HepG2 (cell line): ENCODE measurements around the gene AUTS2. TPM values are rescaled to one million over a fixed set of nuclear protein-coding genes. Genes with fewer than 3 reads are reported as not detected.

Source experiments
- ATAC-seq: fragments of 200-7000 bp; cut with Tn5 transposase; 3 replicates; pipeline ENCODE4 v1.9.1; 2020; ENCODE audit warnings: mild to moderate bottlenecking, moderate library complexity
- BruUV-seq: library from RNA; stranded (reverse); fragments of 400-500 nt; replicated peaks from 2 replicates; lab custom pipeline; 2021; lab: Mats Ljungman, UMichigan
- CTCF ChIA-PET: fragments of 300-600 bp; formaldehyde crosslinking; extraction: SDS; loops from one replicate; lab custom pipeline; 2021; ENCODE audit warnings: low total read pairs, inconsistent platforms, low intra/inter-chr PET ratio; lab: Yijun Ruan, JAX
- POLR2A ChIA-PET: fragments of 350-600 bp; sonication (Branson Sonifier 250); formaldehyde crosslinking; loops from one replicate; lab custom pipeline; 2020; ENCODE audit warnings: antibody characterized with exemption, inconsistent platforms; lab: Yijun Ruan, JAX
- DNase-seq: peaks from one replicate; pipeline ENCODE4 v3.0.0-alpha.2; 2015; ENCODE audit warnings: low spot score
- FAIRE-seq: peaks from 3 replicates; lab custom pipeline; 2011; peaks lifted over from hg19 to GRCh38; lab: Jason Lieb, UNC
- H2AFZ ChIP-seq: one replicate; pipeline ENCODE4 v1.6.1; 2011; ENCODE audit warnings: low read length, inconsistent platforms
- H3K27ac ChIP-seq: fragments of 300-600 bp; 3 replicates; pipeline ENCODE4 v1.8.0; 2011; ENCODE audit warnings: mixed run types, mild to moderate bottlenecking, mixed read lengths, low read length, inconsistent platforms; ENCODE audit not compliant: insufficient read depth; ENCODE audit errors: extremely low read length
- H3K27me3 ChIP-seq, 2 experiments: fragments of 200-600 bp in 1 of 2; 2 replicates in 1 of 2; 3 replicates in 1 of 2; pipeline versions ENCODE4 v1.6.0 to v1.8.0; 2011; ENCODE audit warnings: low read length in 2 of 2, mild to moderate bottlenecking in 2 of 2, moderate library complexity in 2 of 2, inconsistent platforms in 1 of 2; ENCODE audit not compliant: insufficient read depth in 2 of 2, control insufficient read depth in 1 of 2
- H3K36me3 ChIP-seq, 2 experiments: fragments of 200-600 bp in 1 of 2; replicated peaks in 1 of 2; 2 replicates in 1 of 2; 3 replicates in 1 of 2; pipeline versions ENCODE4 v1.5.1 to v1.8.0; 2011; ENCODE audit warnings: low read length in 2 of 2, inconsistent platforms in 1 of 2; ENCODE audit not compliant: insufficient read depth in 2 of 2, control insufficient read depth in 1 of 2
- H3K4me1 ChIP-seq: 2 replicates; pipeline ENCODE4 v1.5.1; 2012; ENCODE audit warnings: low read length, inconsistent platforms; ENCODE audit not compliant: insufficient read depth
- H3K4me2 ChIP-seq: 2 replicates; pipeline ENCODE4 v1.6.0; 2011; ENCODE audit warnings: low read depth, low read length, inconsistent platforms
- H3K4me3 ChIP-seq, 3 experiments: fragments of 200-600 bp in 1 of 3; sonication (generic), shearing (Covaris generic) in 1 of 3; replicated peaks in 1 of 3; 2 replicates each; pipeline ENCODE4 v1.5.1; 2011 to 2016; ENCODE audit warnings: low read length in 3 of 3, inconsistent platforms in 2 of 3, low read depth in 2 of 3, mild to moderate bottlenecking in 2 of 3, control low read depth in 1 of 3, mixed read lengths in 1 of 3; ENCODE audit not compliant: insufficient read depth in 1 of 3
- H3K79me2 ChIP-seq: one replicate; pipeline ENCODE4 v1.6.1; 2011; ENCODE audit warnings: low read length, inconsistent platforms; ENCODE audit not compliant: insufficient read depth
- H3K9ac ChIP-seq: 2 replicates; pipeline ENCODE4 v1.6.0; 2011; ENCODE audit warnings: mild to moderate bottlenecking, low read depth, low read length, inconsistent platforms; ENCODE audit not compliant: insufficient read depth
- H3K9me3 ChIP-seq: 2 replicates; pipeline ENCODE4 v1.5.1; 2012; ENCODE audit warnings: mild to moderate bottlenecking, low read length
- H4K20me1 ChIP-seq: 2 replicates; pipeline ENCODE4 v1.6.0; 2011; ENCODE audit warnings: inconsistent platforms, mild to moderate bottlenecking, low read length, moderate library complexity; ENCODE audit not compliant: insufficient read depth
- GLI4 ChIP-seq: sonication (generic); formaldehyde crosslinking; IDR thresholded peaks from 2 replicates; pipeline ENCODE4 v1.5.1; 2020; ENCODE audit warnings: missing genetic modification reagents, mild to moderate bottlenecking, moderate library complexity, borderline replicate concordance
- IKZF4 ChIP-seq: sonication (generic); formaldehyde crosslinking; IDR thresholded peaks from 2 replicates; pipeline ENCODE4 v1.5.1; 2020; ENCODE audit warnings: borderline replicate concordance, mild to moderate bottlenecking, low read depth, missing genetic modification reagents; ENCODE audit errors: not compliant biosample characterization
- KIAA2018 ChIP-seq: sonication (generic); formaldehyde crosslinking; IDR thresholded peaks from 2 replicates; pipeline ENCODE4 v1.5.0; 2020; ENCODE audit warnings: mild to moderate bottlenecking, missing genetic modification reagents, borderline replicate concordance
- WGBS: methylation state at CpG from one replicate; pipeline ENCODE4 v1.1.6; 2017; ENCODE audit warnings: low lambda C conversion rate; 5-methylcytosine and 5-hydroxymethylcytosine counted together
- in situ Hi-C: cut with HindIII; loops from 2 replicates; pipeline ENCODE4 v1.10.0; 2017; ENCODE audit warnings: low pct_unique_long_range_greater_than_20kb; ENCODE audit not compliant: extremely low pct_ligation_motif_present
- intact Hi-C: fragments of 100-400 bp; cut with micrococcal nuclease; formaldehyde crosslinking; loops from one replicate; pipeline ENCODE4 v1.10.0; 2022; ENCODE audit not compliant: unreplicated experiment
- polyA plus RNA-seq, 8 experiments: library from polyadenylated mRNA; depleted of rRNA in 3 of 8; stranded (reverse) in 7 of 8; unstranded in 1 of 8; fragments of >200 nt; fragmentation: Illumina TruSeq in 4 of 8; extraction: Trizol in 4 of 8; gene quantifications; 2 replicates each; pipeline versions ENCODE4 v1.2.1 to v1.2.3, GENCODE V29; 2011 to 2016; ENCODE audit warnings: low read depth in 4 of 8, missing spikeins in 1 of 8, mixed read lengths in 1 of 8; ENCODE audit not compliant: insufficient read depth in 1 of 8
- total RNA-seq, 5 experiments: library from RNA; depleted of rRNA; stranded (reverse); fragments of >200 nt; fragmentation: Illumina TruSeq; extraction: Trizol; gene quantifications; 2 replicates each; pipeline ENCODE4 v1.2.3, GENCODE V29; 2016; ENCODE audit warnings: low read depth in 1 of 5
- TF ChIP-seq, protein P1 (sequence below): sonication (generic); formaldehyde crosslinking; IDR thresholded peaks from 2 replicates; pipeline ENCODE4 v1.5.1; 2020; ENCODE audit warnings: missing genetic modification reagents, mild to moderate bottlenecking, borderline replicate concordance
- TF ChIP-seq, protein P2 (sequence below), 2 experiments: sonication (generic) in 1 of 2; formaldehyde crosslinking in 1 of 2; IDR thresholded peaks; 2 replicates each; pipeline versions ENCODE4 v1.6.1 to v1.9.0; 2014 to 2022; ENCODE audit warnings: antibody characterized with exemption in 1 of 2, borderline replicate concordance in 1 of 2, inconsistent platforms in 1 of 2, low read depth in 1 of 2, missing genetic modification reagents in 1 of 2

AUTS2 gene
- total and polyA plus RNA-seq, 2 of the 13 experiments (the other 11 are each of a cell fraction or from before 2014, with no cell fraction given): 0.38 TPM; not detected in 1

- in situ Hi-C loops: no loop called here
- H3K27me3 ChIP-seq: no peaks in the 10 kb centered on the region
- intact Hi-C loops: no loop called here
- 29% methylated on average over 3 of the region's 3 CpGs for WGBS
- no peak overlapping the region for H3K4me3 ChIP-seq
- no peaks in the 10 kb centered on the region for H3K9me3 ChIP-seq
- no peaks in the 10 kb centered on the region for H3K36me3 ChIP-seq
- H3K4me2 ChIP-seq: no peak overlapping the region
- ChIA-PET POLR2A (no interaction called here), CTCF (no interaction called here)
- no peak overlapping the region for H3K27ac ChIP-seq
- H3K4me1 ChIP-seq: no peaks in the 10 kb centered on the region
- ATAC-seq (no peak), FAIRE-seq (no peak), DNase-seq (no peak)
- no TSS peak for BruUV-seq
- no peaks in the 10 kb centered on the region for H3K79me2 ChIP-seq
- no peaks in the 10 kb centered on the region for H4K20me1 ChIP-seq
- no peak overlapping the region for H2AFZ ChIP-seq
- H3K9ac ChIP-seq: no peak overlapping the region
- TF ChIP-seq, protein P1, sequence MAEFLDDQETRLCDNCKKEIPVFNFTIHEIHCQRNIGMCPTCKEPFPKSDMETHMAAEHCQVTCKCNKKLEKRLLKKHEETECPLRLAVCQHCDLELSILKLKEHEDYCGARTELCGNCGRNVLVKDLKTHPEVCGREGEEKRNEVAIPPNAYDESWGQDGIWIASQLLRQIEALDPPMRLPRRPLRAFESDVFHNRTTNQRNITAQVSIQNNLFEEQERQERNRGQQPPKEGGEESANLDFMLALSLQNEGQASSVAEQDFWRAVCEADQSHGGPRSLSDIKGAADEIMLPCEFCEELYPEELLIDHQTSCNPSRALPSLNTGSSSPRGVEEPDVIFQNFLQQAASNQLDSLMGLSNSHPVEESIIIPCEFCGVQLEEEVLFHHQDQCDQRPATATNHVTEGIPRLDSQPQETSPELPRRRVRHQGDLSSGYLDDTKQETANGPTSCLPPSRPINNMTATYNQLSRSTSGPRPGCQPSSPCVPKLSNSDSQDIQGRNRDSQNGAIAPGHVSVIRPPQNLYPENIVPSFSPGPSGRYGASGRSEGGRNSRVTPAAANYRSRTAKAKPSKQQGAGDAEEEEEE (CRISPR knock-in tag): no peak
- no peak for TF ChIP-seq GLI4 (CRISPR knock-in tag)
- TF ChIP-seq IKZF4 (CRISPR knock-in tag): no peak
- TF ChIP-seq KIAA2018 (CRISPR knock-in tag): no peak
- TF ChIP-seq, protein P2, sequence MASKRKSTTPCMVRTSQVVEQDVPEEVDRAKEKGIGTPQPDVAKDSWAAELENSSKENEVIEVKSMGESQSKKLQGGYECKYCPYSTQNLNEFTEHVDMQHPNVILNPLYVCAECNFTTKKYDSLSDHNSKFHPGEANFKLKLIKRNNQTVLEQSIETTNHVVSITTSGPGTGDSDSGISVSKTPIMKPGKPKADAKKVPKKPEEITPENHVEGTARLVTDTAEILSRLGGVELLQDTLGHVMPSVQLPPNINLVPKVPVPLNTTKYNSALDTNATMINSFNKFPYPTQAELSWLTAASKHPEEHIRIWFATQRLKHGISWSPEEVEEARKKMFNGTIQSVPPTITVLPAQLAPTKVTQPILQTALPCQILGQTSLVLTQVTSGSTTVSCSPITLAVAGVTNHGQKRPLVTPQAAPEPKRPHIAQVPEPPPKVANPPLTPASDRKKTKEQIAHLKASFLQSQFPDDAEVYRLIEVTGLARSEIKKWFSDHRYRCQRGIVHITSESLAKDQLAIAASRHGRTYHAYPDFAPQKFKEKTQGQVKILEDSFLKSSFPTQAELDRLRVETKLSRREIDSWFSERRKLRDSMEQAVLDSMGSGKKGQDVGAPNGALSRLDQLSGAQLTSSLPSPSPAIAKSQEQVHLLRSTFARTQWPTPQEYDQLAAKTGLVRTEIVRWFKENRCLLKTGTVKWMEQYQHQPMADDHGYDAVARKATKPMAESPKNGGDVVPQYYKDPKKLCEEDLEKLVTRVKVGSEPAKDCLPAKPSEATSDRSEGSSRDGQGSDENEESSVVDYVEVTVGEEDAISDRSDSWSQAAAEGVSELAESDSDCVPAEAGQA (IDR thresholded peaks at IDR 0.05; ENCODE audit: low read depth): no peak
- TF ChIP-seq, protein P2 (CRISPR knock-in tag; IDR thresholded peaks at IDR 0.05; ENCODE audit: borderline replicate concordance): no peak
Observed at GRCh38 chr7:70037171-70037933, 439.1 kb downstream of the AUTS2 start.
